BJ (cell line): ENCODE data around the gene TMC1. TPM values are rescaled to one million over a fixed set of nuclear protein-coding genes. Genes with fewer than 3 reads are reported as not detected.

ENCODE experiments used
- CTCF ChIA-PET: fragments of 350-600 bp; formaldehyde crosslinking; extraction: SDS; loops from one replicate; lab custom pipeline; 2021; ENCODE audit warnings: antibody characterized with exemption, inconsistent platforms; lab: Yijun Ruan, JAX
- POLR2A ChIA-PET: fragments of 300-600 bp; sonication (Branson Sonifier 250); formaldehyde crosslinking; extraction: SDS; loops from one replicate; lab custom pipeline; 2021; ENCODE audit warnings: antibody characterized with exemption; lab: Charles Lee
- DNase-seq: peaks from one replicate; pipeline ENCODE4 v3.0.0-alpha.2; 2011; ENCODE audit warnings: low read depth
- H3K27me3 ChIP-seq: 2 replicates; pipeline ENCODE4 v1.6.0; 2011; ENCODE audit warnings: low read length; ENCODE audit not compliant: control insufficient read depth, insufficient read depth
- H3K36me3 ChIP-seq: 2 replicates; pipeline ENCODE4 v1.5.1; 2011; ENCODE audit warnings: low read length; ENCODE audit not compliant: control insufficient read depth, insufficient read depth
- H3K4me3 ChIP-seq: 2 replicates; pipeline ENCODE4 v1.5.1; 2011; ENCODE audit warnings: low read depth, mild to moderate bottlenecking, control low read depth, low read length
- polyA plus RNA-seq: library from polyadenylated mRNA; depleted of rRNA; stranded (reverse); fragments of >200 nt; gene quantifications from 2 replicates; pipeline ENCODE4 v1.2.3, GENCODE V29; 2011
- TF ChIP-seq, protein P1 (sequence below): IDR thresholded peaks from 2 replicates; pipeline ENCODE4 v1.5.1; 2011; ENCODE audit warnings: low read depth, mild to moderate bottlenecking, control low read depth, inconsistent platforms, low read length, moderate library complexity; ENCODE audit not compliant: insufficient read depth

TMC1 gene
- polyA plus RNA-seq, 1 experiment = 1.2 TPM

DNA sequence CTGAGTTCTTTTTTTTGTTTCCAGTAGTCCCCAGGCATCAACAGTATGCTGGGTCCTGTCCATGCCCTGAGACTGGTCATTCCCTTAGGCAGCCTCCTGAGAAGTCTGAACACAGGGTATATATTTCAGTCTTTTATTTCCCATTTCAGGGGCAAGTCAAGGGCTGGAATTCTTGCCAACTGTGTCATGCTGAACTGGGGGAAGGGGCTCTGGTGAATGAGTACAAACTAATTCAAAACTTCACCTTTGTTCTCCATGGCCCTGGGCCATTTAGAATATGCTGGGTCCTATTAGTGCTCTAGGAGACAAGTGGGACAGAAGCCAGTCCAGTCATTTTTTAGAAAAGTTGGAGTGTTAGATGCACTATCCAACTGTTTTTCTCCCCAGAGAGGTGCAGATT is 170.3 kb downstream of the TMC1 start:
- TF ChIP-seq, protein P1, sequence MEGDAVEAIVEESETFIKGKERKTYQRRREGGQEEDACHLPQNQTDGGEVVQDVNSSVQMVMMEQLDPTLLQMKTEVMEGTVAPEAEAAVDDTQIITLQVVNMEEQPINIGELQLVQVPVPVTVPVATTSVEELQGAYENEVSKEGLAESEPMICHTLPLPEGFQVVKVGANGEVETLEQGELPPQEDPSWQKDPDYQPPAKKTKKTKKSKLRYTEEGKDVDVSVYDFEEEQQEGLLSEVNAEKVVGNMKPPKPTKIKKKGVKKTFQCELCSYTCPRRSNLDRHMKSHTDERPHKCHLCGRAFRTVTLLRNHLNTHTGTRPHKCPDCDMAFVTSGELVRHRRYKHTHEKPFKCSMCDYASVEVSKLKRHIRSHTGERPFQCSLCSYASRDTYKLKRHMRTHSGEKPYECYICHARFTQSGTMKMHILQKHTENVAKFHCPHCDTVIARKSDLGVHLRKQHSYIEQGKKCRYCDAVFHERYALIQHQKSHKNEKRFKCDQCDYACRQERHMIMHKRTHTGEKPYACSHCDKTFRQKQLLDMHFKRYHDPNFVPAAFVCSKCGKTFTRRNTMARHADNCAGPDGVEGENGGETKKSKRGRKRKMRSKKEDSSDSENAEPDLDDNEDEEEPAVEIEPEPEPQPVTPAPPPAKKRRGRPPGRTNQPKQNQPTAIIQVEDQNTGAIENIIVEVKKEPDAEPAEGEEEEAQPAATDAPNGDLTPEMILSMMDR = no peak
- no peak for DNase-seq
- H3K4me3 ChIP-seq = no peak overlapping the region
- H3K27me3 ChIP-seq = no peaks in the 10 kb centered on the region
- ChIA-PET CTCF (no interaction called here), POLR2A (no interaction called here)
- H3K36me3 ChIP-seq = no peaks in the 10 kb centered on the region

DNA sequence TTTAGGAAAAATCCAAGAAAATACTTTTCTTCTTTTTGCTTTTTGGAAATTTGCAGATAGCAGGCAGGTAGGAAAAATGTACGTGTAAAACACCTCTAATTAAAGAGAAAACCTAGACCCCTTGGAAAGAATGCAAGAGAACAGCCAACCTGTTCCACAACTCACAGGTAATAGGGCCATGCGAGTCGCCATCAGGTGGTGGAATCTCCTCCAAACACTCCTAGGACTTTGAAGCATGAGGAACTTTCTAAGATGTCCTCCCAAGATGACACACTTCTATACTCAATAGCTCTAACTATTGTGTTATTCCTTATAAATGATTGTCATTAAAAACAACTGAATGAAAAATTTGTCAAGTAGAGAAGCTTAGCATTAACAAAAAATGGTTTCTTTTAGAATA is 174.0 kb downstream of the TMC1 start:
- Histone ChIP-seq H3K36me3 (no peaks in the 10 kb centered on the region), H3K4me3 (no peak overlapping the region), H3K27me3 (no peaks in the 10 kb centered on the region)
- CTCF ChIA-PET = no interaction called here
- TF ChIP-seq, protein P1 = no peak
- no peak for DNase-seq
- POLR2A ChIA-PET = no interaction called here

DNA sequence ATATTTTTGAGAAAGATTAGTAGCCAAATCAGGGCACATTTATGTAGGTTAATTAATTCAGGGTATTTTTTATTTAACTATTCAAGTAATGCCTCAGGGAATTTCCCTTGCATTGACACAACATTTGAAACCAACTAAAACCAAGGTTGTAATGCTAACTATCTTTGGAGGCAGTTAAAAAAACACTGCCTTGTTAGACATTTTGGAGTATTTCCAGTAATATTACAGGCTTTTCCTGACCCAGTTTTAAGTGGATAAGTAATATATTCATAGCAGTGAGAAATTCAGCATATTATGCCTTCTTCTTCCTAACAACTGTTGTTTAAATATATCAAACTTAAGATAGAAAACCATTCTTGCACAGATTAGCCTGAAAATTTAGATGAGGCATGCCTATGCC is 175.1 kb downstream of the TMC1 start:
- Histone ChIP-seq H3K36me3 (no peaks in the 10 kb centered on the region), H3K27me3 (no peaks in the 10 kb centered on the region), H3K4me3 (no peak overlapping the region)
- ChIA-PET POLR2A (no interaction called here), CTCF (no interaction called here)
- TF ChIP-seq, protein P1 = no peak
- DNase-seq = no peak

DNA sequence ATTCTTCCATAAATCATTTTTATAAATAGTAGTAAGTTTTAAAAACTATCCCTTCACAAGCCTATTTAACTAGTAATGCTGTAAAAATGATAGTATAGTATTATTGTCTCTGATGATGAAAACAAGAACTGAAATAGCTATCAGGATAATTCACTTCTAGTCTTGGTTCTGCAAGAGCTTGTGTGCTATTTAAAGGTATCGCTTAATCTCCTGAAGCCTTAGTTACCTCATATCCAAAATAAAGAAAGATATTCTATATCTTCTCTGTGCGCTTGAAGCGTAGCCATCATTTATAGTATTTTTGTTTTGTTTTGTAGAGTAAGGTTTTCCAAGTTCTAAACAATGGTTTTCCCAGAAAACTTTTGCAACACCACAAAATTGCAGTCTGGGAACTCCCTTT is 180.1 kb downstream of the TMC1 start:
- DNase-seq = no peak
- ChIA-PET CTCF (no interaction called here), POLR2A (no interaction called here)
- TF ChIP-seq, protein P1 = no peak
- no peaks in the 10 kb centered on the region for H3K36me3 ChIP-seq
- no peak overlapping the region for H3K4me3 ChIP-seq
- no peaks in the 10 kb centered on the region for H3K27me3 ChIP-seq

DNA sequence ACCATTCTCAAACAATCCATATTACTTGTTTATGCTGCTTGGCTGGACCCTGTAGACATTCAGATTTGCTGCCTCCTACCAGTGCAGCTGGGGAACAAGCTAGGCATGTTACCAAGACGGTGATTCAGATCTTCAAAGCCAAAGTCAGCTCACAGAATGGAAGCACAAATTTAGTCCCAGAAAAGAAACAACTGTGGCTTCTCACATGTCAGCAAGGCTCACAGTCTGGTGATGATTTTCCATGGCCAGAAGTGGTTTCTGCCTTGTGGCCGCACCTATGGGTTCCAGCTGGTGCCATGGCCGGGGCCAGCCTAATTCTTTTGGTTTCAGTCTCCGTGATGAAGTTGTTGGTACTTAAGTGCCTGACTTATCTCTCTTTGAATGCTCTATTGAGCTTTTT is 182.2 kb downstream of the TMC1 start:
- DNase-seq = no peak
- no peaks in the 10 kb centered on the region for H3K27me3 ChIP-seq
- H3K36me3 ChIP-seq = no peaks in the 10 kb centered on the region
- CTCF ChIA-PET = interaction anchor here (0.6 to 1.7 kb wide), 5 partner anchors 9 to 425 kb away, joined by 3 to 7 read pairs (median 3); no protein-coding TSS in a partner anchor
- TF ChIP-seq, protein P1 = no peak
- no peak overlapping the region for H3K4me3 ChIP-seq
- POLR2A ChIA-PET = no interaction called here
